ENCODE measurements around the gene NEK4.

Gene NEK4

DNA sequence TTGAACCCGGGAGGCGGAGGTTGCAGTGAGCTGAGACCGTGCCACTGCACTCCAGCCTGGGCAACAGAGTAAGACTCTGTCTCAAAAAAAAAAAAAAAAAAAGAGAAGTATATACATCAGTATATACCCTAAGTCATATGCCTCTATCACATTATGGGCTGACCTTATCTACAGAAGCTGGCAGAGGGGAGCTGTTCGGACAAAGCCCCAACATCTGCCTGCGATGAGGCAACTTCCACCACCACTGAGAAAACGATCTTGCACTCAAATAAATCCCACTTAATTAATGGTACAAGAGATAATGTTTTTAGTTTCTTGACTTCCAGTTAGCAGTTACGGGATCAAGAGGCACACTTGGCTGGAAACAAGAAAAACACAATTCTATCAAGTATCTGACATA is 67.4 kb downstream of the NEK4 start:
- Histone ChIP-seq H2BK120ac (ENCODE audit: low read depth, low read length) (no peak overlapping the region), H3K4ac (ENCODE audit: low read length) (no peak overlapping the region), H2BK12ac (ENCODE audit: low read length) (no peak overlapping the region), H2AK5ac (ENCODE audit: low read depth, low read length) (no peak overlapping the region), H3K18ac (ENCODE audit: low read length) (no peak overlapping the region), H4K8ac (ENCODE audit: low read depth, low read length) (no peak overlapping the region), H3K36me3 (replicated peaks in 1 of 2; ENCODE audit: control insufficient read depth in 2 of 2, insufficient read depth in 2 of 2, low read length in 2 of 2) (peaks cover 4 to 30% of the 10 kb centered on the region in 2 donors), H2BK15ac (ENCODE audit: low read length) (no peak overlapping the region), H3K23ac (ENCODE audit: low read depth, low read length, poor library complexity) (no peak overlapping the region), H3K4me2 (ENCODE audit: insufficient read depth, low read length, poor library complexity, severe bottlenecking) (no peak overlapping the region), H2BK5ac (ENCODE audit: low read length) (no peak overlapping the region), H3K9ac (ENCODE audit: low read depth, low read length, poor library complexity) (no peak overlapping the region), H4K91ac (ENCODE audit: low read depth, low read length, poor library complexity) (no peak overlapping the region), H3K4me3 (ENCODE audit: low read length in 2 of 2) (no peak overlapping the region), H3K4me1 (ENCODE audit: control insufficient read depth in 2 of 2, insufficient read depth in 1 of 2, low read depth in 1 of 2, low read length in 2 of 2) (peaks cover 5 to 8% of the 10 kb centered on the region in 2 donors), H3K9me3 (replicated peaks in 1 of 2; ENCODE audit: control insufficient read depth in 2 of 2, insufficient read depth in 1 of 2, low read depth in 1 of 2, low read length in 2 of 2) (peaks cover 0 to 1% of the 10 kb centered on the region in 2 donors), H3K14ac (ENCODE audit: low read length) (no peak overlapping the region), H3K79me1 (ENCODE audit: low read depth, low read length) (peaks cover 14% of the 10 kb centered on the region), H3K27me3 (ENCODE audit: control insufficient read depth in 3 of 3, insufficient read depth in 3 of 3, low read depth in 1 of 3, low read length in 3 of 3) (no peaks in the 10 kb centered on the region), H2AFZ (ENCODE audit: low read length) (no peak overlapping the region), H3K27ac (replicated peaks; ENCODE audit: low read length) (no peak overlapping the region)
- no CpG with 5 or more reads among the region's 7 CpGs for WGBS, 2 donors (ENCODE audit: extremely low coverage in 2 of 2, insufficient read length in 2 of 2, insufficient replicate concordance in 1 of 2)
- no peak for DNase-seq (ENCODE audit: low spot score)

DNA sequence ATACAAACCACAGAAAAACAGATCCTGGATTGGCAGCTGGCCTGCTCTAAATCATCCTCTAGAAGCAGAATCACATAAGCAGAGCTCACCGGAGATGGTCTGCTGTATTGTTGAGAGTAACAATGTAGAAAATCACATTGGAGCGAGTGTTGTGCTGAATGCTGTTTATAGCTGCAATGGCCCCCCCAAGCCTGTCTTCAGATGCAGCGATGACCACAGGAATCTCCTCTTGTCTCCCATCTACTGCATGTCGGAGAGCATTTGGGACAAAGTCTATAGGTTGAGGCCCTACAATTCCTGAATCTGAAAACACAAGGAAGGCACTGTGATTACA is 73.1 kb downstream of the NEK4 start:
- H2AFZ ChIP-seq (ENCODE audit: low read length): no peak overlapping the region
- H3K14ac ChIP-seq (ENCODE audit: low read length): no peak overlapping the region
- no peak overlapping the region for H2BK15ac ChIP-seq (ENCODE audit: low read length)
- H3K27ac ChIP-seq (replicated peaks; ENCODE audit: low read length): no peak overlapping the region
- no peak overlapping the region for H3K4ac ChIP-seq (ENCODE audit: low read length)
- H3K4me1 ChIP-seq (ENCODE audit: control insufficient read depth in 2 of 2, insufficient read depth in 1 of 2, low read depth in 1 of 2, low read length in 2 of 2): no peaks in the 10 kb centered on the region
- H3K4me2 ChIP-seq (ENCODE audit: insufficient read depth, low read length, poor library complexity, severe bottlenecking): no peak overlapping the region
- no peak overlapping the region for H4K8ac ChIP-seq (ENCODE audit: low read depth, low read length)
- H3K18ac ChIP-seq (ENCODE audit: low read length): no peak overlapping the region
- peaks cover 33 to 73% of the 10 kb centered on the region in 2 donors for H3K36me3 ChIP-seq (replicated peaks in 1 of 2; ENCODE audit: control insufficient read depth in 2 of 2, insufficient read depth in 2 of 2, low read length in 2 of 2)
- no peaks in the 10 kb centered on the region for H3K27me3 ChIP-seq (ENCODE audit: control insufficient read depth in 3 of 3, insufficient read depth in 3 of 3, low read depth in 1 of 3, low read length in 3 of 3)
- no peak overlapping the region for H2AK5ac ChIP-seq (ENCODE audit: low read depth, low read length)
- H3K4me3 ChIP-seq (ENCODE audit: low read length in 2 of 2): no peak overlapping the region
- H2BK120ac ChIP-seq (ENCODE audit: low read depth, low read length): no peak overlapping the region
- H2BK5ac ChIP-seq (ENCODE audit: low read length): no peak overlapping the region
- no peak for DNase-seq (ENCODE audit: low spot score)
- no peak overlapping the region for H2BK12ac ChIP-seq (ENCODE audit: low read length)
- WGBS, 2 donors (ENCODE audit: extremely low coverage in 2 of 2, insufficient read length in 2 of 2, insufficient replicate concordance in 1 of 2): no CpG with 5 or more reads among the region's 4 CpGs
- H4K91ac ChIP-seq (ENCODE audit: low read depth, low read length, poor library complexity): no peak overlapping the region
- H3K79me1 ChIP-seq (ENCODE audit: low read depth, low read length): no peaks in the 10 kb centered on the region
- no peak overlapping the region for H3K9ac ChIP-seq (ENCODE audit: low read depth, low read length, poor library complexity)
- no peaks in the 10 kb centered on the region for H3K9me3 ChIP-seq (replicated peaks in 1 of 2; ENCODE audit: control insufficient read depth in 2 of 2, insufficient read depth in 1 of 2, low read depth in 1 of 2, low read length in 2 of 2)
- no peak overlapping the region for H3K23ac ChIP-seq (ENCODE audit: low read depth, low read length, poor library complexity)

DNA sequence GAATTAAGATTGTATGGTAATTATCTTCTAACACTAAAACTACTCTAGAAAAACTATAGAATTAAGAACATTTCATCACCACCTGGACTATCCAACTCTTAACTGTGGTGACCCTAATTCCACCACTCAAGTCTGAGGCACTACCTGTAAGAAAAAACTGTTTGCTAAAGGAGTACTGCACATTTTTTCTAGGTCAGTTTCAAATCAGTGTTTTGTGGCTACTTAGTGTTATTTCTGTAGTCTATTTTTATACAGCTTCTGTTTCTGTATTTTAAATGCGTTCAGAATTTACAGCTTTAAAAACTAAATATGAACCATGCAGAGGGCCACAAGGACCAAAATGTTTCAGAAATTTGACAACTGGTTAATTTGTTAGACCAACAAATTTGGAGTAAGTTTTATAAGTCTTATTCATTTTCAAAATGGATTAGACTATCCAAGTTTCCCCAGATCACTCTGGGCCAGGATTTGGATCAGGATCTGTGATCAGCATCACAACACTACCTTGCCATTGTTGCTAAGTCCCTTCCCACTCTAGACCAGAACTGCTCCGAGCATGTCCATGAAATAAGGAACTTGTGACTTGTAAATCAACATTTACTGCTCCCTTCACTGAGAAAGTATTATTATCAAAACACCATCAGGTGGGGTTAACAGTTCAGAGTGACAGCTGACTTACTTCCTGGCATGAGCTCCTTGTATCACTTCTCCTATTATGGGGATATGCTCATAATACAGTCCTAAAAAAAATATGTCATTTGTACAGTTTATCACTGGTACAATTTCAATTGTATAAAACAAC is 73.7 kb downstream of the NEK4 start:
- no peak overlapping the region for H3K14ac ChIP-seq (ENCODE audit: low read length)
- H3K23ac ChIP-seq (ENCODE audit: low read depth, low read length, poor library complexity): no peak overlapping the region
- H2BK15ac ChIP-seq (ENCODE audit: low read length): no peak overlapping the region
- H3K4me1 ChIP-seq (ENCODE audit: control insufficient read depth in 2 of 2, insufficient read depth in 1 of 2, low read depth in 1 of 2, low read length in 2 of 2): no peaks in the 10 kb centered on the region
- no CpG with 5 or more reads among the region's 2 CpGs for WGBS, 2 donors (ENCODE audit: extremely low coverage in 2 of 2, insufficient read length in 2 of 2, insufficient replicate concordance in 1 of 2)
- H3K9ac ChIP-seq (ENCODE audit: low read depth, low read length, poor library complexity): no peak overlapping the region
- DNase-seq (ENCODE audit: low spot score): no peak
- H3K36me3 ChIP-seq (replicated peaks in 1 of 2; ENCODE audit: control insufficient read depth in 2 of 2, insufficient read depth in 2 of 2, low read length in 2 of 2): peaks cover 34 to 79% of the 10 kb centered on the region in 2 donors
- H3K18ac ChIP-seq (ENCODE audit: low read length): no peak overlapping the region
- H2AFZ ChIP-seq (ENCODE audit: low read length): no peak overlapping the region
- no peaks in the 10 kb centered on the region for H3K79me1 ChIP-seq (ENCODE audit: low read depth, low read length)
- no peaks in the 10 kb centered on the region for H3K9me3 ChIP-seq (replicated peaks in 1 of 2; ENCODE audit: control insufficient read depth in 2 of 2, insufficient read depth in 1 of 2, low read depth in 1 of 2, low read length in 2 of 2)
- no peak overlapping the region for H3K4me3 ChIP-seq (ENCODE audit: low read length in 2 of 2)
- no peak overlapping the region for H3K4me2 ChIP-seq (ENCODE audit: insufficient read depth, low read length, poor library complexity, severe bottlenecking)
- no peak overlapping the region for H4K8ac ChIP-seq (ENCODE audit: low read depth, low read length)
- no peak overlapping the region for H2BK12ac ChIP-seq (ENCODE audit: low read length)
- no peak overlapping the region for H4K91ac ChIP-seq (ENCODE audit: low read depth, low read length, poor library complexity)
- H2AK5ac ChIP-seq (ENCODE audit: low read depth, low read length): no peak overlapping the region
- no peak overlapping the region for H2BK5ac ChIP-seq (ENCODE audit: low read length)
- no peaks in the 10 kb centered on the region for H3K27me3 ChIP-seq (ENCODE audit: control insufficient read depth in 3 of 3, insufficient read depth in 3 of 3, low read depth in 1 of 3, low read length in 3 of 3)
- H3K4ac ChIP-seq (ENCODE audit: low read length): no peak overlapping the region
- no peak overlapping the region for H2BK120ac ChIP-seq (ENCODE audit: low read depth, low read length)
- H3K27ac ChIP-seq (replicated peaks; ENCODE audit: low read length): no peak overlapping the region

DNA sequence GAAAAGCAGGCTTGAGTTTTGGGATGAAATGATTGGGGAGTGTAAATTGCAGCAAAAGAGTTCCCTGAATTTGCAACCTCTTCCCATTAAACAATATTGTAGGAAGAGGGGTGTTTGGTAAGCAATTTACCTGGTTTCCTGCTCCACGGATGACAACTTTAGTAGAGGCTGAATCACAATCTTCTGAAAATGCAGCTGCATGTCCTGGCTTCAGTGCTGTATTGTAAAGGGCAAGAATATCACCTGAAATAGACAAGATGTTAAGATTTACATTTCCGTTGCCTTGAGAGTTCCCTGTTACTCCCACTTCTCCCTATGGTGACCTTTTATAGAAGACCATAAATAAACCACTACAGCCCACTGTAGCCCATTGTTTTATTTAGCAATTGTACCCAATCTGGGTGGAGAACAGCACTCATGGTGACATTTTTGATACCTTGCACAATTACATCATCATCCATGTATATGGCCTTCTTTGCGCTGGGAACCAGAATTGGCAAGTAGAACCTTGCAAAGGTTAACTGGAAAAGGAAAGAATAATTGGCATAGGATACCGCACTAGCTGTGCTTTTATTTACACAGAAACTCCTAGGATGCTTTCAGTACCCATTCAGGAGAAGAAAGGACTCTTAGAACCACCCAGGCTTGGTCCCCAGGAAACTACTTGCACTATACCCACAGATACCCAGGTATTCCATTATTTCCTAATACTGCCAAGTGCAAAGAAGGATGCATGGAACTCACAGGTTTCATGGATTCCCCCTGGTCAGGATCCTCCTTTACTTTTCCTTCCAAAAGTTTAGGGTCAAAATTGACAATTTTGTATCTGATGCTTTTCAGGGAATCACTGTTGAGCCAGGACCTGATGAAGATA is 74.7 kb downstream of the NEK4 start:
- Histone ChIP-seq H3K9me3 (replicated peaks in 1 of 2; ENCODE audit: control insufficient read depth in 2 of 2, insufficient read depth in 1 of 2, low read depth in 1 of 2, low read length in 2 of 2) (no peaks in the 10 kb centered on the region), H3K27me3 (ENCODE audit: control insufficient read depth in 3 of 3, insufficient read depth in 3 of 3, low read depth in 1 of 3, low read length in 3 of 3) (no peaks in the 10 kb centered on the region), H3K4me1 (ENCODE audit: control insufficient read depth in 2 of 2, insufficient read depth in 1 of 2, low read depth in 1 of 2, low read length in 2 of 2) (no peaks in the 10 kb centered on the region), H3K23ac (ENCODE audit: low read depth, low read length, poor library complexity) (no peak overlapping the region), H2AK5ac (ENCODE audit: low read depth, low read length) (no peak overlapping the region), H2BK120ac (ENCODE audit: low read depth, low read length) (no peak overlapping the region), H3K18ac (ENCODE audit: low read length) (no peak overlapping the region), H2BK12ac (ENCODE audit: low read length) (no peak overlapping the region), H2BK5ac (ENCODE audit: low read length) (no peak overlapping the region), H3K4me2 (ENCODE audit: insufficient read depth, low read length, poor library complexity, severe bottlenecking) (no peak overlapping the region), H4K8ac (ENCODE audit: low read depth, low read length) (no peak overlapping the region), H4K91ac (ENCODE audit: low read depth, low read length, poor library complexity) (no peak overlapping the region), H3K36me3 (replicated peaks in 1 of 2; ENCODE audit: control insufficient read depth in 2 of 2, insufficient read depth in 2 of 2, low read length in 2 of 2) (peaks cover 34 to 89% of the 10 kb centered on the region in 2 donors), H3K27ac (replicated peaks; ENCODE audit: low read length) (no peak overlapping the region), H2AFZ (ENCODE audit: low read length) (no peak overlapping the region), H3K79me1 (ENCODE audit: low read depth, low read length) (no peaks in the 10 kb centered on the region), H3K14ac (ENCODE audit: low read length) (no peak overlapping the region), H3K4me3 (ENCODE audit: low read length in 2 of 2) (no peak overlapping the region), H2BK15ac (ENCODE audit: low read length) (no peak overlapping the region), H3K4ac (ENCODE audit: low read length) (no peak overlapping the region), H3K9ac (ENCODE audit: low read depth, low read length, poor library complexity) (no peak overlapping the region)
- DNase-seq (ENCODE audit: low spot score): no peak
- no CpG with 5 or more reads among the region's 4 CpGs for WGBS, 2 donors (ENCODE audit: extremely low coverage in 2 of 2, insufficient read length in 2 of 2, insufficient replicate concordance in 1 of 2)

All from neuronal stem cell (in vitro differentiated cells).